Measurements from ENCODE around the gene SIRT3. TPM values are rescaled to one million over a fixed set of nuclear protein-coding genes. Genes with fewer than 3 reads are reported as not detected.

Gene SIRT3
- total RNA-seq, 1 experiment from 2014 or later: 19.2 TPM

DNA sequence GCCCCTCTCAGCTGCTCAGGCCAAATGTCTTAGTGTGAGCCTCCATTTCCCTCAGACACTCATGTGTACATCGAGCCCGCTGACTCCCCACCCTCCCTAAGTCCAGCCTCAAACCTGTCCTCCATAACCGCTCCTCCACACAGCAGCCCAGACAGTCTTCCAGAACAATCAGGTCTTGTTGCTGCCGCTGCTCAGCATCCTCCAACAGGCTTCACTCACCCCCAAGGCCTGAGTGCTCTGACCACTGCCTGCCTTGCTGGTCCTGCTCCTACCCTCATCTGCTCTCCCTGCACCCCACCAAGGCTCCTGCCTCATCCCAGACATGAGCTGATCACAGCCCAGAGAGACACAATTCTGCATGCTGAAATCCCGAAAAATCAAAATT lies 17.7 kb upstream of the SIRT3 start:
- Mint-ChIP-seq H3K9me3 (ENCODE audit: low read depth, unreplicated experiment) (no peaks in the 10 kb centered on the region), H3K36me3 (ENCODE audit: insufficient read depth, unreplicated experiment) (peaks cover 37% of the 10 kb centered on the region), H3K4me3 (ENCODE audit: low read depth, unreplicated experiment) (no peak overlapping the region), H3K27me3 (ENCODE audit: unreplicated experiment) (peaks cover 29% of the 10 kb centered on the region), H3K27ac (ENCODE audit: unreplicated experiment) (no peak overlapping the region), H3K4me1 (ENCODE audit: low read depth, unreplicated experiment) (no peaks in the 10 kb centered on the region)
- intact Hi-C loops (cut with micrococcal nuclease; ENCODE audit: unreplicated experiment): no loop called here
- DNase-seq: no peak
- CTCF ChIA-PET: no interaction called here
- BruUV-seq (replicated peaks): no TSS peak
- TF ChIP-seq, protein P1, sequence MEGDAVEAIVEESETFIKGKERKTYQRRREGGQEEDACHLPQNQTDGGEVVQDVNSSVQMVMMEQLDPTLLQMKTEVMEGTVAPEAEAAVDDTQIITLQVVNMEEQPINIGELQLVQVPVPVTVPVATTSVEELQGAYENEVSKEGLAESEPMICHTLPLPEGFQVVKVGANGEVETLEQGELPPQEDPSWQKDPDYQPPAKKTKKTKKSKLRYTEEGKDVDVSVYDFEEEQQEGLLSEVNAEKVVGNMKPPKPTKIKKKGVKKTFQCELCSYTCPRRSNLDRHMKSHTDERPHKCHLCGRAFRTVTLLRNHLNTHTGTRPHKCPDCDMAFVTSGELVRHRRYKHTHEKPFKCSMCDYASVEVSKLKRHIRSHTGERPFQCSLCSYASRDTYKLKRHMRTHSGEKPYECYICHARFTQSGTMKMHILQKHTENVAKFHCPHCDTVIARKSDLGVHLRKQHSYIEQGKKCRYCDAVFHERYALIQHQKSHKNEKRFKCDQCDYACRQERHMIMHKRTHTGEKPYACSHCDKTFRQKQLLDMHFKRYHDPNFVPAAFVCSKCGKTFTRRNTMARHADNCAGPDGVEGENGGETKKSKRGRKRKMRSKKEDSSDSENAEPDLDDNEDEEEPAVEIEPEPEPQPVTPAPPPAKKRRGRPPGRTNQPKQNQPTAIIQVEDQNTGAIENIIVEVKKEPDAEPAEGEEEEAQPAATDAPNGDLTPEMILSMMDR (IDR thresholded peaks at IDR 0.05; ENCODE audit: unreplicated experiment): no peak

DNA sequence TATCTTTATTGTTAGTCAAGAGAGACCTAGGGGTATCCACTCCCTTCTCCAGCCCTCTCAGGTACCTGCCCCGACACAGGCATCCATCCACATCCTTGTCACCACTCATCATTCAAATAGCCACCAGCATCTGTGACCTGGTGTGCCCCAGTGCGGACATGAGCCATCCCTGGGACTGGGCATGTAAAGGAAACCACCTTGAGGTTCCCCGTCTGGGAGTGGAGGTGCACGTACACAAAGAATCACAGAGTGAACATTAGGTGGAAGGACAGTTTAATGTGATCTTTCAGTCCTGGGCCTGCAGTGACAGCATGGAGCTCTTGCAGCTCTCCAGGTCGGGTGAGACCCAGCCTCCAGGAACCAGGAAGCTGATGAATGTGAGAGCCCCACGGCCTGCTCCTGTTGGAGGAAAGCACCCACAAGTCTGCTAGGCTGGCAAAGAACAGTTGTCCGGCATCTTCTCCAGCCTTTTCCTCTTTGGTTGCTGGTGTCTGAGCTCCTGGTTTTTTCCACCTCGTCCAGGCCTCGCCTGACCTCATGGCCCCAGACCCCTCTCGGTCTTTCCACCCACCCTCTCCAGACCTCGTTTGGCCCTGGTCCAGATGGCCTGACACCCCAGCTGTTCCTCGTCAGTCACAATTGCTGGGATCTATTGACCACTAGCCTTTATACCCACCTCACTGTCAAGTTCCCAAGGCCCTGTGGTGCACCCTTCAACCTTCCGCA lies 17.2 kb upstream of the SIRT3 start:
- intact Hi-C loops (cut with micrococcal nuclease; ENCODE audit: unreplicated experiment): no loop called here
- Mint-ChIP-seq H3K9me3 (ENCODE audit: low read depth, unreplicated experiment) (no peaks in the 10 kb centered on the region), H3K36me3 (ENCODE audit: insufficient read depth, unreplicated experiment) (peaks cover 43% of the 10 kb centered on the region), H3K4me3 (ENCODE audit: low read depth, unreplicated experiment) (no peak overlapping the region), H3K4me1 (ENCODE audit: low read depth, unreplicated experiment) (no peaks in the 10 kb centered on the region), H3K27ac (ENCODE audit: unreplicated experiment) (no peak overlapping the region), H3K27me3 (ENCODE audit: unreplicated experiment) (peaks cover 24% of the 10 kb centered on the region)
- DNase-seq: no peak
- TF ChIP-seq, protein P1 (IDR thresholded peaks at IDR 0.05; ENCODE audit: unreplicated experiment): no peak
- CTCF ChIA-PET: interaction anchor here (0.6 kb wide), 1 partner anchor 9 kb away, joined by 3 read pairs; no protein-coding TSS in a partner anchor
- no TSS peak for BruUV-seq (replicated peaks)

DNA sequence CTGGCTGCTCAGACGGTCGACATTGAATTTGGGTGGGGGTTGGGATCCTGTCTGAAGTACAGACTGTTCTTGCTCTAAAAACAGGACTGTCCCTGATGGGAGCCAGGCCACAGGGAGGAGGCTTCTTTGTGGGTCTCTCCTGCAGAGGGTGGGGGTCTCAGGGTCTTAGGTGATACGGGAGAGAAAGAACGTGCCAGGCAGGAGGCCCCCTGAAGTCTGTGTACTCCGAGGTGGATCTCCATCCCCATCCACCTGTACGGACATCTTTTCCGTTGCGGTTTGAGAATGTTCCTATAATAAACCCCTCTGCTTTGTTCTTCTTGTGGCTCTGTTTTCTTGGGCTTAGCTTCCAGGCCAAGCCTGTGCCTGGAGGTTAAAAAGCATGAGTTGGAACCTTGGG lies 16.5 kb upstream of the SIRT3 start:
- no peak for DNase-seq
- intact Hi-C loops (cut with micrococcal nuclease; ENCODE audit: unreplicated experiment): no loop called here
- no peaks in the 10 kb centered on the region for H3K4me1 Mint-ChIP-seq (ENCODE audit: low read depth, unreplicated experiment)
- H3K36me3 Mint-ChIP-seq (ENCODE audit: insufficient read depth, unreplicated experiment): peaks cover 43% of the 10 kb centered on the region
- CTCF ChIA-PET: interaction anchor here (0.6 kb wide), 1 partner anchor 8 kb away, joined by 3 read pairs; no protein-coding TSS in a partner anchor
- TF ChIP-seq, protein P1 (IDR thresholded peaks at IDR 0.05; ENCODE audit: unreplicated experiment): no peak
- H3K27ac Mint-ChIP-seq (ENCODE audit: unreplicated experiment): no peak overlapping the region
- H3K27me3 Mint-ChIP-seq (ENCODE audit: unreplicated experiment): peaks cover 17% of the 10 kb centered on the region
- no peak overlapping the region for H3K4me3 Mint-ChIP-seq (ENCODE audit: low read depth, unreplicated experiment)
- no peaks in the 10 kb centered on the region for H3K9me3 Mint-ChIP-seq (ENCODE audit: low read depth, unreplicated experiment)
- TSS peak; percentile 68 for BruUV-seq (replicated peaks)

DNA sequence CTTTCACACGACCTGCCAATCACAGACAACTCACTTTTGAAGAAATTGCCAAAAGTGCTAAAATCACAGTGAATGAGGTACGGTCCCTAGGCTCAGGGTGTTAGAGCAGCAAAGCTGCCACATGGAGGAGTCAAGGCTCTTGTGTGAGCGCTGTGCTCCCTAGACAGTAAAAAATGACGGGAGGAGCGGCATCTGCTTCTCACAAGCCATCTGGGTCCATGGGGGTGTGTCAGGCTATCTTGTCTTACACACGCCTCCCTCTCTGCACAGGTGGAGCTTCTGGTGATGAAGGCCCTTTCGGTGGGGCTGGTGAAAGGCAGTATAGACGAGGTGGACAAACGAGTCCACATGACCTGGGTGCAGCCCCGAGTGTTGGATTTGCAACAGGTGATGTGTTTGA lies 15.4 kb upstream of the SIRT3 start:
- intact Hi-C loops (cut with micrococcal nuclease; ENCODE audit: unreplicated experiment): no loop called here
- DNase-seq: no peak
- no peaks in the 10 kb centered on the region for H3K4me1 Mint-ChIP-seq (ENCODE audit: low read depth, unreplicated experiment)
- no peaks in the 10 kb centered on the region for H3K9me3 Mint-ChIP-seq (ENCODE audit: low read depth, unreplicated experiment)
- H3K27ac Mint-ChIP-seq (ENCODE audit: unreplicated experiment): no peak overlapping the region
- CTCF ChIA-PET: interaction anchor here (1.5 kb wide), 1 partner anchor 14 kb away, joined by 5 read pairs; no protein-coding TSS in a partner anchor
- peaks cover 46% of the 10 kb centered on the region for H3K36me3 Mint-ChIP-seq (ENCODE audit: insufficient read depth, unreplicated experiment)
- TF ChIP-seq, protein P1 (IDR thresholded peaks at IDR 0.05; ENCODE audit: unreplicated experiment): no peak
- H3K4me3 Mint-ChIP-seq (ENCODE audit: low read depth, unreplicated experiment): no peak overlapping the region
- no TSS peak for BruUV-seq (replicated peaks)
- peaks cover 13% of the 10 kb centered on the region for H3K27me3 Mint-ChIP-seq (ENCODE audit: unreplicated experiment)
